Measurements from ENCODE around the gene SNTG2. TPM values are rescaled to one million over a fixed set of nuclear protein-coding genes. Genes with fewer than 3 reads are reported as not detected.
"Not testable (repeated sequence)": the region's sequence is repeated elsewhere in the genome, so short reads cannot be mapped to it uniquely, and the experiment has no call there.

Gene SNTG2
- total RNA-seq, 1 donor from 2014 or later = 1.9 TPM

DNA sequence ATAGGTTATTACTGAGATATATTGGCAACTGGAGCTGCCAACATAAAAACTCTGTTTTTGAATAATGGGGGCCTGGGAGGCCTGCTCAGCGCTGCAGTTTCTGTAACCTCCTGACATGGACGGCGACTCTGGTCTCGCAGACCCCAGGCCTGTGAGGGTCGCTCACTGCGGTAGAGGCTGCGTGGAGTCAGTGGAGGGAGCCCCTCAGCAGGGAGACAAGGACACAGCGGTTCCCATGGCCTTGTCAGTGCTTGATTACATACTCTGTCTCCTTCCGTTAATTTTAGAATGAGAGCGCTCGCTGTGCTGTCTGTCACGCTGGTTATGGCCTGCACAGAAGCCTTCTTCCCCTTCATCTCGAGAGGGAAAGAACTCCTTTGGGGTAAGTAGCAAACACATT lies 463.5 kb downstream of the SNTG2 start:
- H3K9me3 Mint-ChIP-seq (ENCODE audit: unreplicated experiment) = no peaks in the 10 kb centered on the region
- no peaks in the 10 kb centered on the region for H3K9me3 ChIP-seq (ENCODE audit: insufficient read depth, low read depth, low read length)
- peaks cover 2% of the 10 kb centered on the region for H3K36me3 Mint-ChIP-seq (ENCODE audit: low read depth, unreplicated experiment)
- no peaks in the 10 kb centered on the region for H3K79me2 ChIP-seq (ENCODE audit: insufficient read depth, low read length)
- H3K27me3 ChIP-seq (ENCODE audit: insufficient read depth, low read length) = no peaks in the 10 kb centered on the region
- H3K4me1 Mint-ChIP-seq (ENCODE audit: low read depth, unreplicated experiment) = no peaks in the 10 kb centered on the region
- H3K4me1 ChIP-seq (ENCODE audit: insufficient read depth, low read length) = no peaks in the 10 kb centered on the region
- no peak for DNase-seq (ENCODE audit: low read depth)
- H3K9ac ChIP-seq (ENCODE audit: low read length) = no peak overlapping the region
- H3K27ac Mint-ChIP-seq (ENCODE audit: unreplicated experiment) = no peak overlapping the region
- H3K4me2 ChIP-seq (ENCODE audit: low read length) = no peak overlapping the region
- no peak overlapping the region for H3K27ac ChIP-seq (ENCODE audit: low read depth, low read length)
- no peaks in the 10 kb centered on the region for H4K20me1 ChIP-seq (ENCODE audit: insufficient read depth, low read length)
- no peak overlapping the region for H2AFZ ChIP-seq (ENCODE audit: low read depth, low read length)
- FAIRE-seq = no peak
- no peaks in the 10 kb centered on the region for H3K36me3 ChIP-seq (ENCODE audit: insufficient read depth, low read length)
- H3K27me3 Mint-ChIP-seq (ENCODE audit: low read depth, unreplicated experiment) = peaks cover 9% of the 10 kb centered on the region
- H3K4me3 ChIP-seq (ENCODE audit: insufficient read depth, low read depth, low read length) = no peak overlapping the region
- no peak for TF ChIP-seq EZH2 (IDR thresholded peaks at IDR 0.05; ENCODE audit: insufficient read depth, low read length)
- TF ChIP-seq, protein P1, sequence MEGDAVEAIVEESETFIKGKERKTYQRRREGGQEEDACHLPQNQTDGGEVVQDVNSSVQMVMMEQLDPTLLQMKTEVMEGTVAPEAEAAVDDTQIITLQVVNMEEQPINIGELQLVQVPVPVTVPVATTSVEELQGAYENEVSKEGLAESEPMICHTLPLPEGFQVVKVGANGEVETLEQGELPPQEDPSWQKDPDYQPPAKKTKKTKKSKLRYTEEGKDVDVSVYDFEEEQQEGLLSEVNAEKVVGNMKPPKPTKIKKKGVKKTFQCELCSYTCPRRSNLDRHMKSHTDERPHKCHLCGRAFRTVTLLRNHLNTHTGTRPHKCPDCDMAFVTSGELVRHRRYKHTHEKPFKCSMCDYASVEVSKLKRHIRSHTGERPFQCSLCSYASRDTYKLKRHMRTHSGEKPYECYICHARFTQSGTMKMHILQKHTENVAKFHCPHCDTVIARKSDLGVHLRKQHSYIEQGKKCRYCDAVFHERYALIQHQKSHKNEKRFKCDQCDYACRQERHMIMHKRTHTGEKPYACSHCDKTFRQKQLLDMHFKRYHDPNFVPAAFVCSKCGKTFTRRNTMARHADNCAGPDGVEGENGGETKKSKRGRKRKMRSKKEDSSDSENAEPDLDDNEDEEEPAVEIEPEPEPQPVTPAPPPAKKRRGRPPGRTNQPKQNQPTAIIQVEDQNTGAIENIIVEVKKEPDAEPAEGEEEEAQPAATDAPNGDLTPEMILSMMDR (IDR thresholded peaks at IDR 0.05; ENCODE audit: insufficient read depth, low read depth, low read length) = no peak
- H3K4me3 Mint-ChIP-seq (ENCODE audit: unreplicated experiment) = no peak overlapping the region

DNA sequence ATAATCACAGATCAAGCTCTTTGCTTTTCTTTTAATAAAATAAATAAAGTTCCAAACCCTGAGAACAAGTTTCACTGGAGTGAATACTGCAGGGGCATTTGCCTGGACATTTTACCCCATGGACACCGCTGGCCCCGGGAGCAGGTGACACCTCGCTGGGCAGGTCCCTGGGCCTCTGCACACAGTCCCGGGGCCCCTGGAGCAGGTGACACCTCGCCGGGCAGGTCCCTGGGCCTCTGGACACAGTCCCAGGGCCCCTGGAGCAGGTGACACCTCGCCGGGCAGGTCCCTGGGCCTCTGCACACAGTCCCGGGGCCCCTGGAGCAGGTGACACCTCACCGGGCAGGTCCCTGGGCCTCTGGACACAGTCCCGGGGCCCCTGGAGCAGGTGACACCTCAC lies 464.3 kb downstream of the SNTG2 start:
- not testable (repeated sequence) for H3K9me3 Mint-ChIP-seq (ENCODE audit: unreplicated experiment); H3K4me1 Mint-ChIP-seq (ENCODE audit: low read depth, unreplicated experiment); H3K36me3 ChIP-seq (ENCODE audit: insufficient read depth, low read length); H3K9ac ChIP-seq (ENCODE audit: low read length); FAIRE-seq; H3K4me2 ChIP-seq (ENCODE audit: low read length); H3K4me3 ChIP-seq (ENCODE audit: insufficient read depth, low read depth, low read length); H3K4me3 Mint-ChIP-seq (ENCODE audit: unreplicated experiment); H3K36me3 Mint-ChIP-seq (ENCODE audit: low read depth, unreplicated experiment); H3K9me3 ChIP-seq (ENCODE audit: insufficient read depth, low read depth, low read length); H3K27me3 ChIP-seq (ENCODE audit: insufficient read depth, low read length); H3K27ac Mint-ChIP-seq (ENCODE audit: unreplicated experiment); H2AFZ ChIP-seq (ENCODE audit: low read depth, low read length); H3K79me2 ChIP-seq (ENCODE audit: insufficient read depth, low read length); H3K27ac ChIP-seq (ENCODE audit: low read depth, low read length); DNase-seq (ENCODE audit: low read depth); H3K4me1 ChIP-seq (ENCODE audit: insufficient read depth, low read length); H4K20me1 ChIP-seq (ENCODE audit: insufficient read depth, low read length)
- H3K27me3 Mint-ChIP-seq (ENCODE audit: low read depth, unreplicated experiment) = peaks cover 11% of the 10 kb centered on the region

DNA sequence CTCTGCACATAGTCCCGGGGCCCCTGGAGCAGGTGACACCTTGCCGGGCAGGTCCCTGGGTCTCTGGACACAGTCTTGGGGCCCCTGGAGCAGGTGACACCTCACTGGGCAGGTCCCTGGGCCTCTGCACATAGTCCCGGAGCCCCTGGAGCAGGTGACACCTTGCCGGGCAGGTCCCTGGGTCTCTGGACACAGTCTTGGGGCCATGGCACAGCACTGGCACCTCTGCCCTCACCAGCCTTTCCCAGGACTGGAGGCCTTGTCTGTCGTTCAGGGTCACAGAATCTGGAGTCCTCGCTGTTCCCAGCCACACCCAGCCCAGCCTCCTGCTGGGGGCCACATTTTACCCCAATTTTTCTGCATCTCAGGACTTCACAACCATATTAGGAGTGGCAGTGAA lies 464.9 kb downstream of the SNTG2 start:
- H3K9ac ChIP-seq (ENCODE audit: low read length) = no peak overlapping the region
- no peak overlapping the region for H3K4me2 ChIP-seq (ENCODE audit: low read length)
- Mint-ChIP-seq H3K9me3 (ENCODE audit: unreplicated experiment) (no peaks in the 10 kb centered on the region), H3K4me1 (ENCODE audit: low read depth, unreplicated experiment) (no peaks in the 10 kb centered on the region), H3K27me3 (ENCODE audit: low read depth, unreplicated experiment) (peaks cover 13% of the 10 kb centered on the region), H3K27ac (ENCODE audit: unreplicated experiment) (no peak overlapping the region), H3K4me3 (ENCODE audit: unreplicated experiment) (no peak overlapping the region), H3K36me3 (ENCODE audit: low read depth, unreplicated experiment) (peaks cover 2% of the 10 kb centered on the region)
- H3K9me3 ChIP-seq (ENCODE audit: insufficient read depth, low read depth, low read length) = no peaks in the 10 kb centered on the region
- FAIRE-seq = no peak
- no peak for DNase-seq (ENCODE audit: low read depth)
- no peaks in the 10 kb centered on the region for H3K27me3 ChIP-seq (ENCODE audit: insufficient read depth, low read length)
- H3K79me2 ChIP-seq (ENCODE audit: insufficient read depth, low read length) = no peaks in the 10 kb centered on the region
- no peak overlapping the region for H3K27ac ChIP-seq (ENCODE audit: low read depth, low read length)
- no peak overlapping the region for H2AFZ ChIP-seq (ENCODE audit: low read depth, low read length)
- H4K20me1 ChIP-seq (ENCODE audit: insufficient read depth, low read length) = no peaks in the 10 kb centered on the region
- no peaks in the 10 kb centered on the region for H3K4me1 ChIP-seq (ENCODE audit: insufficient read depth, low read length)
- TF ChIP-seq EZH2 (IDR thresholded peaks at IDR 0.05; ENCODE audit: insufficient read depth, low read length) = no peak
- TF ChIP-seq, protein P1 (IDR thresholded peaks at IDR 0.05; ENCODE audit: insufficient read depth, low read depth, low read length) = no peak
- H3K36me3 ChIP-seq (ENCODE audit: insufficient read depth, low read length) = no peaks in the 10 kb centered on the region
- no peak overlapping the region for H3K4me3 ChIP-seq (ENCODE audit: insufficient read depth, low read depth, low read length)
